Astrocyte of the cerebellum (primary cell): ENCODE data around the gene TAS2R39.

Experiments
- DNase-seq: peaks from one replicate; pipeline ENCODE4 v3.0.0-alpha.2; 2011; ENCODE audit warnings: low read depth
- H3K4me3 ChIP-seq: 2 replicates; pipeline ENCODE4 v1.5.1; 2011; ENCODE audit warnings: mild to moderate bottlenecking, low read depth, low read length, moderate library complexity
- CTCF ChIP-seq: IDR thresholded peaks from 2 replicates; pipeline ENCODE4 v1.5.1; 2012; ENCODE audit warnings: low read length, low read depth, moderate library complexity, mild to moderate bottlenecking; ENCODE audit errors: missing control alignments
- in situ Hi-C: cut with HindIII; loops from 2 replicates; pipeline ENCODE4 v1.10.0; 2017; ENCODE audit warnings: low sequenced_read_pairs

TAS2R39 gene

GRCh38 chr7:143216151-143216550, 32.9 kb downstream of the TAS2R39 start:
- in situ Hi-C loops = loop anchor here (5.0 kb wide), 1 partner anchor 204 kb away; no protein-coding TSS in a partner anchor
- TF ChIP-seq CTCF = no peak
- H3K4me3 ChIP-seq = no peak overlapping the region
- DNase-seq = no peak

- in situ Hi-C loops = loop anchor here (5.0 kb wide), 1 partner anchor 204 kb away; no protein-coding TSS in a partner anchor
- DNase-seq = no peak
- H3K4me3 ChIP-seq = no peak overlapping the region
- TF ChIP-seq CTCF = no peak
Measured at GRCh38 chr7:143216686-143217085, 33.5 kb downstream of the TAS2R39 start.

GRCh38 chr7:143217806-143218205, 34.6 kb downstream of the TAS2R39 start:
- H3K4me3 ChIP-seq = no peak overlapping the region
- TF ChIP-seq CTCF = no peak
- in situ Hi-C loops = loop anchor here (5.0 kb wide), 1 partner anchor 206 kb away; no protein-coding TSS in a partner anchor

GRCh38 chr7:143221286-143221685, 38.1 kb downstream of the TAS2R39 start:
- DNase-seq = no peak
- in situ Hi-C loops = no loop called here
- no peak for TF ChIP-seq CTCF
- H3K4me3 ChIP-seq = no peak overlapping the region

More at GRCh38 chr7:143217806-143218205, 34.6 kb downstream of the TAS2R39 start:
- no peak for DNase-seq

- in situ Hi-C loops = no loop called here
- H3K4me3 ChIP-seq = no peak within 1 kb of the TSS
- no peak for TF ChIP-seq CTCF
- DNase-seq = no peak
Measured at GRCh38 chr7:143221737-143222136, 38.5 kb downstream of the TAS2R39 start, which contains the start of gene TAS2R40. Gene TAS2R40 (plus strand): TSS chr7:143222037. CDS start chr7:143222079, 42 bp downstream.

GRCh38 chr7:143222782-143223181, 39.6 kb downstream of the TAS2R39 start:
- DNase-seq = no peak
- no peak overlapping the region for H3K4me3 ChIP-seq
- in situ Hi-C loops = no loop called here
- no peak for TF ChIP-seq CTCF

- in situ Hi-C loops = no loop called here
- no peak for TF ChIP-seq CTCF
- DNase-seq = no peak
- no peak overlapping the region for H3K4me3 ChIP-seq
Measured at GRCh38 chr7:143223784-143224183, 40.6 kb downstream of the TAS2R39 start.
